Measurements from ENCODE around the gene ZNF333.

DNA sequence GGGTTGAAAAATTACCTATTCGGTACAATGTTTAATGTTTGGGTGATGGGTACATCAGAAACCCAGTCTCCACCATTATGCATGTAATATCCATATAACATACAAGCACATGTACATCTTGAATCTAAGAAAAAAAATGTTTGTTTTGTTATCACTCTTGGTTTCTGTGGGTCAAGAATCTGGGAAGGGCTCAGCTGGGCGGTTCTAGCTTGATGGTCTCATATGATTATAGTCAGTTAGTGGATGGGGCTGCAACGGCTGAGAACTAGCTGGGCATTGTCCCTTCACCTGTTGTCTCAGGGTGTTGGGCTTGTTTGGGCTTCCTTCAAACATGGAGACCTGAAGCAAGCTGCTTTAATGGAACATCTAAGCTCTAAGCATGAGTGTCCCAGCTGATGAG, 19.9 kb upstream of the ZNF333 start:
- TF ChIP-seq POLR2A (IDR thresholded peaks at IDR 0.05; ENCODE audit: low read depth, low read length) (no peak), CTCF (IDR thresholded peaks at IDR 0.05; ENCODE audit: extremely low read depth in 1 of 2, insufficient read depth in 1 of 2, low read depth in 1 of 2, low read length in 2 of 2) (no peak), EZH2 (IDR thresholded peaks at IDR 0.05; ENCODE audit: borderline replicate concordance, low read depth, low read length, severe bottlenecking) (no peak), POLR2AphosphoS5 (IDR thresholded peaks at IDR 0.05; ENCODE audit: insufficient read depth, low read depth, low read length) (no peak), MAX (IDR thresholded peaks at IDR 0.05; ENCODE audit: insufficient read depth, insufficient read length) (no peak), FOS (IDR thresholded peaks at IDR 0.05; ENCODE audit: borderline replicate concordance, insufficient read depth, low read length) (no peak)
